GM18526 (cell line): Measurements from ENCODE around the gene MRM3.
A peak's percentile ranks its signal among the peaks of the same experiment; 100 is the strongest.

Source experiments
- POLR2A ChIP-seq: IDR thresholded peaks from 3 replicates; pipeline ENCODE4 v1.6.1; 2011; ENCODE audit not compliant: insufficient read length; ENCODE audit errors: extremely low read depth

MRM3 gene, protein sequence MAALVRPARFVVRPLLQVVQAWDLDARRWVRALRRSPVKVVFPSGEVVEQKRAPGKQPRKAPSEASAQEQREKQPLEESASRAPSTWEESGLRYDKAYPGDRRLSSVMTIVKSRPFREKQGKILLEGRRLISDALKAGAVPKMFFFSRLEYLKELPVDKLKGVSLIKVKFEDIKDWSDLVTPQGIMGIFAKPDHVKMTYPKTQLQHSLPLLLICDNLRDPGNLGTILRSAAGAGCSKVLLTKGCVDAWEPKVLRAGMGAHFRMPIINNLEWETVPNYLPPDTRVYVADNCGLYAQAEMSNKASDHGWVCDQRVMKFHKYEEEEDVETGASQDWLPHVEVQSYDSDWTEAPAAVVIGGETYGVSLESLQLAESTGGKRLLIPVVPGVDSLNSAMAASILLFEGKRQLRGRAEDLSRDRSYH

GRCh38 chr17:781805-782731, at the start of gene MRM3, which contains the start of gene GLOD4:
Gene MRM3 (plus strand): TSS chr17:782353. CDS start chr17:782379, 26 bp downstream.
Gene GLOD4 (minus strand): TSS chr17:782280. CDS start chr17:782255, 25 bp downstream.
- TF ChIP-seq POLR2A: peak; percentile 84

- TF ChIP-seq POLR2A: no peak
Observed at GRCh38 chr17:732902-733720, 49.0 kb upstream of the MRM3 start.

DNA sequence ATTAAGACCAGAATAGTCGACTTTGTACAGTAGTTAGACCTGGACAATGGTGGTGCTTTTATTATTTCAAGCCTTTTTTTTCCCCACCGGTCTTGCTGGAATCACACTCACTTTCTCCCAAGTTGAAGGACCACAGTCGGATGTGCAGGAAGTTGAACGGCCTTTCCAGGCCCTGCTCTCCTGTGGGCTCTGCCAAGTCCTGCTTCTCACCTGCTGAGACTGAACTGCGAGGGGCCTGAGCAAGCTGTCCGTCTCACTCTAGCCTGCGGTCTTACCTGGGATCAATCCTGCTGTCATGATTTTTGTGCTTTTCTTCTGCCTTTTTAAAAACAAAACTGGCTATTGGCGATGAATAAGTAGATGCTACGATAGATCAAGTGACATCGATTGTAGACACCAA, 48.4 kb upstream of the MRM3 start:
- TF ChIP-seq POLR2A: no peak

GRCh38 chr17:737561-738113, 44.5 kb upstream of the MRM3 start:
- no peak for TF ChIP-seq POLR2A

- no peak for TF ChIP-seq POLR2A
Observed at GRCh38 chr17:740240-741017, 41.7 kb upstream of the MRM3 start.

DNA sequence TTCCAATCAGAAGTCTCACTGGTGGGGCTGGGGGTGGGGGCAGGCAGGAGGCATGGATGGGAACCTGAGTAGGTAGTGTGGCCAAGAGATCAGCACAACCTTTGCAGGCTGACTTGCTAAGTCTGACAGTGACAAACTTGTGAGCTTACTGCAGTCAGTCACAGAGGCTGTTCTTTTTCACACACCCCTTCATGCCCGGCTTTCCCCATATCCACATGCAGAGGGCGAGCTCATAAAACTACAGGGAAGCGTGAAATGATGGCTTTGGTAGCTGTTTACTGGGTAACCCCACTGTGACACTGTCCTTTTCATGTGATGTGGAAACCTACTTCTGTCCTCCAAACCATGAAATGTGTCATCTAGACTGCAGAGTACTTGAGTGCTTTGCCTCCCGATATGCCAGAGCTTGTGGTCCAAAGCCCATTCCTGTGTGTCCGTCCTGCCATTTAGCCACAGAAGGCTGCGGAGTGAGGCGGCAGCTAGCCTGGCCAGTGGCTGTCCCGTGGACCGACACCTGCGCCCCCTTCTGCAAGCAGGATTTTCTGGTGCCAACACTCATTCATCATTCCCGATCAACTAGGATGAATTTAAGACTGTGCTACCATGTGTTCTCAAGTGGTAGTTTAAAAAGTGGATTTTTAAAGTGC, 39.9 kb upstream of the MRM3 start:
- no peak for TF ChIP-seq POLR2A

DNA sequence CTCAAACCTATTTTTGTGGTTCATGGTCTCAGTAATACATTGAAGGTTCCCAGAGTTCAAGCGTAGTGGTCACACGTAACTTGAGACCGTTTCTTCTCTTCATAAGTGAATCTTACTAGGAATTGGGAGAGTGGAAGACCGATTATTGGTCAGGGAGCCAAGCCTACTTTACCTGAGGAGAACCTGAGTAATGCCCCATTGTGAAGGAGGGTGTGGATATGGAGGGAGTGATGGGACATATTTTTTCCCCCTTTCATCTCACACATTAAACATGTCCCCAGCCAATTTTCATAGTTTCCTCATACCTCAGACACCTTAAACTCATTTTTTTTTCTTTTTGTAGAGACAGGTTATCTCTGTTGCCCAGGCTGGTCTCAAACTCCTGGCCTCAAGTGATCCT, 39.0 kb upstream of the MRM3 start:
- TF ChIP-seq POLR2A: no peak

DNA sequence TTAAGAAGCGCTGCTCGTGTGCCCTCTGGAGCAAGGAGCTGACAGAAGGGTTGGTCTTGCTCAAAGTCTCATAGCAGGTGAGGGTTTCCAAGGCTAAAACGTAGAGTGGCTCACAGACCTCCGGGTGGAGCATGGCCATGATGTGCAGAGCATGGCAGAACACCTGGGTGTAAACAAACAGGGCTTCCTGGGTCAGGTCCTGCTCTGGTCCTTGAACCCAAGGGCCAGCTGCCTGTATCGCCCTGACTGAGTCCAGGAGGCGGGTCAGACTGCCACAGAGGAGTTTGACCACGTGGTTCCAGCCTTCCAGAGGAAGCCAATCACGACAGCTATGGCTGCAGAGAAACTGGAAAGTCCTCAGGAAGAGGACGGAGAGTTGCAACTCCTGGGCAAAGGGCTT, 37.2 kb upstream of the MRM3 start:
- no peak for TF ChIP-seq POLR2A

DNA sequence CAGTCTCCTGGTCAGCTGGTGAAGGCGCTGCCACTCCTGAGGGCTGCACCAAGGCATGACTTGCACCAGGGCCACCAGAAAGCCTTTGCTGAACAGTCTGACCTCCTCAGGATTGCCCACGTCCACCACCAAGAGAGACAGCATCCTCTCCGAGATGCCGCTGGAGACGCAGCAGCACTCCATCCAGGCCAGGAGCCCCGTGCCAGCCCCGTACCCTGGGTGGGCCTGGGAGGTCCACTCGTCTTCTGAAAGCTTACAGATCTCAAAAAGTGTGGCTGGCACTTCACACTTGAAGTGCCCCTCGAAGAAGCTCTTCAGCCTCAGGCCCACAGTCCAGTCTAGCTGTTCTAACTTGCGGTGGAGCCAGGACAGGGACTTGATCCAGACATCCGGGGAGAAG, 36.7 kb upstream of the MRM3 start:
- no peak for TF ChIP-seq POLR2A

GRCh38 chr17:746181-746580, 36.0 kb upstream of the MRM3 start:
- TF ChIP-seq POLR2A: no peak

DNA sequence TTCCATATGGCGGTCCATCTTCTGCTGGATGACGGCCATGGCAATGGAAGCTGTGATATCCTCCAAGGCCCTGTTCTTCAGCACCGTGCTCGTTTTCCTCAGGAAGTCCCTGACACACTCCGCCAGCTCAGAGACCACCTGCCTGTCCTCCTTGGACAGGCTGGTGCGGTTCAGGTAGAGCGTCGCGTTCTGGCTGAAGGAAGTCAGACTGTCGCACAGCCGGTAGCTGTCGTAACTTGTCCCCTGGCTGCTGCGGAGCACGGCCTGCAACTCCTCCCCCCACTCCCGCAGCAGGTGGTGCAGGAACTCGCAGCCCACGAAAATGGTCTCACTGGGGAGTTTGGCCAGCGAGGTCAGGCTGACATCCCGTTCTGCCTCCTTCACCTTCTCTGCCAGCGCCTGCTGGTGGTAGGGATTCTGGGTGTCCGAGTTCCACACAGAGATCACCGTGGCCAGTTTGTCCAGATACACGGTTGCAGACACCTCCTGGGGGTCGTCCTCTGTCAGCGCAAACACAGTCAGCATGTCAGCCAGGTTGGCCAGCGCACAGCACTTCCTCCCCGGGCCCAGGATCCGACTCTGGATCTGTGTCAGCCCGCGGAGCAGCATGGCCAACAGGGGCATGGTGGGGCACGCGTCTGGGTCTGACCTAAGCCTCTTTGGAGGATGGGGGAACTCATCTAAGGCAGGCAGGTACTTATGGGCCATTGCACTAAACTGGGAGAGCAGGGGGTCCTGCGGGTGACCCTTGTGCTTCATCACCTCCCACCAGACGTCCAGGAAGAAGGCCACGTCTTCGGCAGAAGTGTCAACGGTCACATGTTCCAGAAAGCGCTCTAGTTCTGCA, 35.1 kb upstream of the MRM3 start:
- TF ChIP-seq POLR2A: no peak

DNA sequence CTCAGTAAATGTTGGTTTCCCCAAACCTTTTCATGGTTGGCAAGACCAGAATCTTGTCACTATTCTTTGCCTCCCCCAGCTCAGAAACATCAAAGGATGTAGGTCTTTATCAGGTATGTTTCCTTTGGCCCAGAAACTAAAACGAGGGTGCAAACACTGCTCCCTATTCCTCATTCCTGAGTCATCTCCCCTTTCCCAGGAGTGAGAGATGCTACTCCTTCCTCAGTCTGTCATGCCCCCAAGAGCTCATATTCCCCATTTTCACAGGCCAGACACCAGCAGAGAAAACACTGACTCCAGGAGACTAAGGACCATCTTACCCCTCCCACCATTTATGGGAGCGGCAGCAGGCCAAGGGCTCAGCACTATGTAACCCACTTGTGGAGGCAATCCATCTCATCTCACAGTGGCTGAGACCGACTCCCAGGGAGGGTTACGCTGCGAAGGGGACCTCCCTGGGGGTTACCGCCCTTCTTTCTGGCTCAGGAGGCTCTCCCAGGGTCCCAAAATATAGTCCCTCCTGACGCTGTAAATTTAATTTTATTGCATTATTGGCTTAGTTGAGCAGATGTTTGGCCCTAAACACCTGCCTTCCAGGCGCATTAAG, 31.6 kb upstream of the MRM3 start:
- TF ChIP-seq POLR2A: no peak
